HepG2 (cell line): ENCODE measurements around the gene S100A5. TPM values are rescaled to one million over a fixed set of nuclear protein-coding genes. Genes with fewer than 3 reads are reported as not detected.

Experiments used
- ATF7-NPFF ChIP-seq: sonication (generic); formaldehyde crosslinking; IDR thresholded peaks from 2 replicates; pipeline ENCODE4 v1.8.1; 2023; ENCODE audit warnings: mild to moderate bottlenecking, low read depth, missing genetic modification reagents, moderate library complexity
- BATF2 ChIP-seq: sonication (generic); formaldehyde crosslinking; IDR thresholded peaks from 2 replicates; pipeline ENCODE4 v1.8.0; 2022; ENCODE audit warnings: mild to moderate bottlenecking, missing genetic modification reagents, moderate library complexity
- GATAD2A ChIP-seq: IDR thresholded peaks from 2 replicates; pipeline ENCODE4 v1.6.1; 2016
- KDM3A ChIP-seq: IDR thresholded peaks from 2 replicates; pipeline ENCODE4 v1.6.1; 2018; ENCODE audit warnings: low read depth, missing compliant biosample characterization
- KLF16 ChIP-seq, 2 experiments: sonication (generic) in 1 of 2; formaldehyde crosslinking in 1 of 2; IDR thresholded peaks; 2 replicates each; pipeline versions ENCODE4 v1.6.1 to v1.8.0; 2016 to 2023; ENCODE audit warnings: missing genetic modification reagents in 2 of 2, missing compliant biosample characterization in 1 of 2
- MATR3 ChIP-seq: sonication (generic); formaldehyde crosslinking; IDR thresholded peaks from 2 replicates; pipeline ENCODE4 v1.4.0; 2020; ENCODE audit warnings: missing genetic modification reagents
- MXI1 ChIP-seq: IDR thresholded peaks from 3 replicates; pipeline ENCODE4 v1.6.1; 2012; ENCODE audit warnings: low read depth, low read length, inconsistent platforms, borderline replicate concordance
- NR2F1 ChIP-seq, 2 experiments: fragments of 450-650 bp in 1 of 2; formaldehyde crosslinking in 1 of 2; IDR thresholded peaks; 2 replicates each; pipeline versions ENCODE4 v1.5.0 to v1.6.1; 2016 to 2020; ENCODE audit warnings: mild to moderate bottlenecking in 1 of 2, missing compliant biosample characterization in 1 of 2, missing genetic modification reagents in 1 of 2, moderate library complexity in 1 of 2
- REPIN1 ChIP-seq: sonication (generic); formaldehyde crosslinking; IDR thresholded peaks from 2 replicates; pipeline ENCODE4 v1.8.0; 2022; ENCODE audit warnings: missing genetic modification reagents, low read depth, mild to moderate bottlenecking, borderline replicate concordance
- SAP130 ChIP-seq: IDR thresholded peaks from 2 replicates; pipeline ENCODE4 v1.6.1; 2016; ENCODE audit warnings: low read depth
- SNAPC5 ChIP-seq: sonication (generic); formaldehyde crosslinking; IDR thresholded peaks from 2 replicates; pipeline ENCODE4 v1.8.1; 2023; ENCODE audit warnings: mild to moderate bottlenecking, missing genetic modification reagents, borderline replicate concordance
- SRSF9 ChIP-seq: fragments of 200-400 bp; formaldehyde crosslinking; IDR thresholded peaks from 2 replicates; pipeline ENCODE4 v1.6.1; 2018; ENCODE audit warnings: borderline replicate concordance, mild to moderate bottlenecking, low read depth, low read length; ENCODE audit not compliant: insufficient read depth, poor library complexity, severe bottlenecking
- TEF ChIP-seq: sonication (generic); formaldehyde crosslinking; IDR thresholded peaks from 2 replicates; pipeline ENCODE4 v1.5.0; 2020; ENCODE audit warnings: missing genetic modification reagents
- ZBTB7B ChIP-seq: sonication (generic); formaldehyde crosslinking; IDR thresholded peaks from 2 replicates; pipeline ENCODE4 v1.4.0; 2020; ENCODE audit warnings: missing genetic modification reagents
- ZFY ChIP-seq: sonication (generic); formaldehyde crosslinking; IDR thresholded peaks from 2 replicates; pipeline ENCODE4 v1.4.0; 2020; ENCODE audit warnings: missing genetic modification reagents
- ZNF263 ChIP-seq: sonication (generic); formaldehyde crosslinking; IDR thresholded peaks from 2 replicates; pipeline ENCODE4 v1.4.0; 2020; ENCODE audit warnings: missing genetic modification reagents
- ZNF282 ChIP-seq: fragments of 450-650 bp; IDR thresholded peaks from 2 replicates; pipeline ENCODE4 v1.6.1; 2018; ENCODE audit not compliant: partially characterized antibody
- ZNF510 ChIP-seq: sonication (generic); formaldehyde crosslinking; IDR thresholded peaks from 2 replicates; pipeline ENCODE4 v1.4.0; 2020; ENCODE audit warnings: low read depth, mild to moderate bottlenecking, missing genetic modification reagents
- ZNF572 ChIP-seq: sonication (generic); formaldehyde crosslinking; IDR thresholded peaks from 2 replicates; pipeline ENCODE4 v1.5.1; 2020; ENCODE audit warnings: mild to moderate bottlenecking, missing genetic modification reagents
- ZNF614 ChIP-seq: IDR thresholded peaks from 2 replicates; pipeline ENCODE4 v1.6.1; 2018; ENCODE audit warnings: missing biosample characterization, missing genetic modification reagents, inconsistent platforms, borderline replicate concordance
- ZNF879 ChIP-seq: sonication (generic); formaldehyde crosslinking; IDR thresholded peaks from 2 replicates; pipeline ENCODE4 v1.8.1; 2023; ENCODE audit warnings: missing genetic modification reagents
- ZSCAN21 ChIP-seq: sonication (generic); formaldehyde crosslinking; IDR thresholded peaks from 2 replicates; pipeline ENCODE4 v1.8.0; 2022; ENCODE audit warnings: mild to moderate bottlenecking, missing genetic modification reagents, moderate library complexity, borderline replicate concordance
- polyA plus RNA-seq, 8 experiments: library from polyadenylated mRNA; depleted of rRNA in 3 of 8; stranded (reverse) in 7 of 8; unstranded in 1 of 8; fragments of >200 nt; fragmentation: Illumina TruSeq in 4 of 8; extraction: Trizol in 4 of 8; gene quantifications; 2 replicates each; pipeline versions ENCODE4 v1.2.1 to v1.2.3, GENCODE V29; 2011 to 2016; ENCODE audit warnings: low read depth in 4 of 8, missing spikeins in 1 of 8, mixed read lengths in 1 of 8; ENCODE audit not compliant: insufficient read depth in 1 of 8
- total RNA-seq, 5 experiments: library from RNA; depleted of rRNA; stranded (reverse); fragments of >200 nt; fragmentation: Illumina TruSeq; extraction: Trizol; gene quantifications; 2 replicates each; pipeline ENCODE4 v1.2.3, GENCODE V29; 2016; ENCODE audit warnings: low read depth in 1 of 5
- TF ChIP-seq, protein P1 (sequence below): sonication (generic); formaldehyde crosslinking; IDR thresholded peaks from 2 replicates; pipeline ENCODE4 v1.4.0; 2020; ENCODE audit warnings: missing genetic modification reagents
- TF ChIP-seq, protein P2 (sequence below): IDR thresholded peaks from 2 replicates; pipeline ENCODE4 v1.6.1; 2016; ENCODE audit warnings: missing compliant biosample characterization, missing genetic modification reagents, borderline replicate concordance

The S100A5 gene
- total and polyA plus RNA-seq, 2 of the 13 experiments (the other 11 are each of a cell fraction or from before 2014, with no cell fraction given) = not detected

- TF ChIP-seq SRSF9 (no peak), ATF7-NPFF (no peak), GATAD2A (CRISPR knock-in tag) (peak; percentile 59; the same call in 1 of the 2 replicates), ZNF510 (CRISPR knock-in tag) (no peak), ZNF879 (CRISPR knock-in tag) (no peak), ZFY (peak; percentile 48), TEF (no peak), ZNF282 (no peak), BATF2 (no peak), ZSCAN21 (no peak), ZBTB7B (CRISPR knock-in tag) (peak; percentile 25; the same call in 1 of the 2 replicates), MATR3 (CRISPR knock-in tag) (no peak), ZNF263 (CRISPR knock-in tag) (0 out of 2 replicates have a peak, but pooled peaks have one; percentile 11), SAP130 (CRISPR knock-in tag) (peak; percentile 73), NR2F1 (CRISPR knock-in tag; IDR thresholded peaks at IDR 0.05) (no peak), REPIN1 (CRISPR knock-in tag) (peak; percentile 29; the same call in 1 of the 2 replicates), ZNF572 (CRISPR knock-in tag) (peak; percentile 44; the same call in 1 of the 2 replicates), KDM3A (CRISPR knock-in tag) (peak; percentile 84; the same call in 1 of the 2 replicates), ZNF614 (CRISPR knock-in tag) (0 out of 2 replicates have a peak, but pooled peaks have one; percentile 23), SNAPC5 (CRISPR knock-in tag) (no peak), MXI1 (peak; percentile 38; the same call in 1 of the 3 replicates), KLF16 (CRISPR knock-in tag; IDR thresholded peaks at IDR 0.05) (peak in 1 of 2 experiments; percentile 61; a peak in 1 of 4 replicates)
- TF ChIP-seq, protein P1, sequence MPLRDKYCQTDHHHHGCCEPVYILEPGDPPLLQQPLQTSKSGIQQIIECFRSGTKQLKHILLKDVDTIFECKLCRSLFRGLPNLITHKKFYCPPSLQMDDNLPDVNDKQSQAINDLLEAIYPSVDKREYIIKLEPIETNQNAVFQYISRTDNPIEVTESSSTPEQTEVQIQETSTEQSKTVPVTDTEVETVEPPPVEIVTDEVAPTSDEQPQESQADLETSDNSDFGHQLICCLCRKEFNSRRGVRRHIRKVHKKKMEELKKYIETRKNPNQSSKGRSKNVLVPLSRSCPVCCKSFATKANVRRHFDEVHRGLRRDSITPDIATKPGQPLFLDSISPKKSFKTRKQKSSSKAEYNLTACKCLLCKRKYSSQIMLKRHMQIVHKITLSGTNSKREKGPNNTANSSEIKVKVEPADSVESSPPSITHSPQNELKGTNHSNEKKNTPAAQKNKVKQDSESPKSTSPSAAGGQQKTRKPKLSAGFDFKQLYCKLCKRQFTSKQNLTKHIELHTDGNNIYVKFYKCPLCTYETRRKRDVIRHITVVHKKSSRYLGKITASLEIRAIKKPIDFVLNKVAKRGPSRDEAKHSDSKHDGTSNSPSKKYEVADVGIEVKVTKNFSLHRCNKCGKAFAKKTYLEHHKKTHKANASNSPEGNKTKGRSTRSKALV (CRISPR knock-in tag) = 0 out of 2 replicates have a peak, but pooled peaks have one; percentile 31
- TF ChIP-seq, protein P2, sequence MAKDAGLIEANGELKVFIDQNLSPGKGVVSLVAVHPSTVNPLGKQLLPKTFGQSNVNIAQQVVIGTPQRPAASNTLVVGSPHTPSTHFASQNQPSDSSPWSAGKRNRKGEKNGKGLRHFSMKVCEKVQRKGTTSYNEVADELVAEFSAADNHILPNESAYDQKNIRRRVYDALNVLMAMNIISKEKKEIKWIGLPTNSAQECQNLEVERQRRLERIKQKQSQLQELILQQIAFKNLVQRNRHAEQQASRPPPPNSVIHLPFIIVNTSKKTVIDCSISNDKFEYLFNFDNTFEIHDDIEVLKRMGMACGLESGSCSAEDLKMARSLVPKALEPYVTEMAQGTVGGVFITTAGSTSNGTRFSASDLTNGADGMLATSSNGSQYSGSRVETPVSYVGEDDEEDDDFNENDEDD (CRISPR knock-in tag) = peak; percentile 22; the same call in 1 of the 2 replicates
These were observed 27.8 kb upstream of the S100A5 start (continued) for GRCh38 chr1:153568367-153569099.
